Activated CD8-positive, alpha-beta T cell treated with anti-CD3 and anti-CD28 coated beads for 36 hours (primary cell): ENCODE measurements around the gene EXOC4. TPM values are rescaled to one million over a fixed set of nuclear protein-coding genes. Genes with fewer than 3 reads are reported as not detected.

Experiments
- ATAC-seq: fragments of 200-7000 bp; cut with Tn5 transposase; one replicate; pipeline ENCODE4 v1.10.0; 2021; ENCODE audit warnings: mild to moderate bottlenecking, moderate library complexity
- CTCF ChIA-PET: fragments of 350-600 bp; sonication (Branson Sonifier 250); formaldehyde crosslinking; loops from one replicate; lab custom pipeline; 2021; ENCODE audit warnings: antibody characterized with exemption; lab: Charles Lee
- POLR2A ChIA-PET: fragments of 350-600 bp; sonication (Branson Sonifier 250); formaldehyde crosslinking; loops from one replicate; lab custom pipeline; 2021; ENCODE audit warnings: antibody characterized with exemption; lab: Charles Lee
- DNase-seq: peaks from one replicate; pipeline ENCODE4 v3.0.0-alpha.2; 2020
- H3K27ac Mint-ChIP-seq: one replicate; pipeline ENCODE4 v1.8.0; 2021; ENCODE audit warnings: mild to moderate bottlenecking, mixed read lengths
- H3K27me3 Mint-ChIP-seq: one replicate; pipeline ENCODE4 v1.8.0; 2021; ENCODE audit warnings: mixed read lengths
- H3K36me3 Mint-ChIP-seq: one replicate; pipeline ENCODE4 v1.8.0; 2021; ENCODE audit warnings: low read depth, mixed read lengths
- H3K4me1 Mint-ChIP-seq: one replicate; pipeline ENCODE4 v1.8.0; 2021; ENCODE audit warnings: low read depth, mixed read lengths
- H3K4me3 Mint-ChIP-seq: one replicate; pipeline ENCODE4 v1.8.0; 2021; ENCODE audit warnings: mild to moderate bottlenecking, moderate library complexity, mixed read lengths
- H3K9me3 Mint-ChIP-seq: one replicate; pipeline ENCODE4 v1.8.0; 2021; ENCODE audit warnings: mixed read lengths
- CTCF ChIP-seq: fragments of 200-600 bp; IDR thresholded peaks from one replicate; pipeline ENCODE4 v1.8.0; 2022; ENCODE audit warnings: antibody characterized with exemption, mild to moderate bottlenecking
- intact Hi-C: fragments of 100-400 bp; cut with micrococcal nuclease; formaldehyde crosslinking; loops from one replicate; pipeline ENCODE4 v1.10.0; 2022
- total RNA-seq, 2 experiments: library from RNA; stranded (reverse); gene quantifications; one replicate each; pipeline ENCODE4 v1.2.3, GENCODE V29; 2021

EXOC4 gene
- total RNA-seq, 2 experiments from 2014 or later, result 54.1 to 61.7 TPM

- peaks cover 36% of the 10 kb centered on the region for H3K36me3 Mint-ChIP-seq
- ChIA-PET POLR2A (no interaction called here), CTCF (interaction anchor here (1.6 kb wide), 1 partner anchor 44 kb away, joined by 4 read pairs; no protein-coding TSS in a partner anchor)
- no peak for ATAC-seq
- H3K9me3 Mint-ChIP-seq, result no peaks in the 10 kb centered on the region
- no peak for DNase-seq
- intact Hi-C loops, result no loop called here
- no peak overlapping the region for H3K27ac Mint-ChIP-seq
- H3K4me1 Mint-ChIP-seq, result peaks cover 4% of the 10 kb centered on the region
- H3K27me3 Mint-ChIP-seq, result no peaks in the 10 kb centered on the region
- no peak overlapping the region for H3K4me3 Mint-ChIP-seq
- TF ChIP-seq CTCF, result no peak
Observed at GRCh38 chr7:133293384-133294160, 40.7 kb downstream of the EXOC4 start.

GRCh38 chr7:133294234-133294633 is 41.4 kb downstream of the EXOC4 start:
- POLR2A ChIA-PET, result no interaction called here
- ATAC-seq, result no peak
- Mint-ChIP-seq H3K27ac (no peak overlapping the region), H3K4me1 (peaks cover 4% of the 10 kb centered on the region), H3K36me3 (peaks cover 30% of the 10 kb centered on the region), H3K27me3 (no peaks in the 10 kb centered on the region), H3K4me3 (no peak overlapping the region), H3K9me3 (no peaks in the 10 kb centered on the region)
- TF ChIP-seq CTCF, result no peak
- CTCF ChIA-PET, result interaction anchor here (0.7 to 1.6 kb wide), 2 partner anchors 22 to 43 kb away, joined by 3 to 4 read pairs; no protein-coding TSS in a partner anchor
- DNase-seq, result no peak
- intact Hi-C loops, result no loop called here

GRCh38 chr7:133295484-133295883 is 42.6 kb downstream of the EXOC4 start:
- CTCF ChIA-PET, result interaction anchor here (1.4 kb wide), 1 partner anchor 12 kb away, joined by 3 read pairs; no protein-coding TSS in a partner anchor
- DNase-seq, result no peak
- POLR2A ChIA-PET, result no interaction called here
- Mint-ChIP-seq H3K36me3 (peaks cover 20% of the 10 kb centered on the region), H3K27ac (no peak overlapping the region), H3K27me3 (no peaks in the 10 kb centered on the region), H3K9me3 (no peaks in the 10 kb centered on the region), H3K4me1 (peaks cover 4% of the 10 kb centered on the region), H3K4me3 (no peak overlapping the region)
- no peak for TF ChIP-seq CTCF
- intact Hi-C loops, result no loop called here
- ATAC-seq, result no peak

GRCh38 chr7:133297093-133297492 is 44.2 kb downstream of the EXOC4 start:
- intact Hi-C loops, result no loop called here
- no peak overlapping the region for H3K4me3 Mint-ChIP-seq
- no peaks in the 10 kb centered on the region for H3K27me3 Mint-ChIP-seq
- ChIA-PET POLR2A (no interaction called here), CTCF (no interaction called here)
- ATAC-seq (no peak), DNase-seq (no peak)
- H3K36me3 Mint-ChIP-seq, result peaks cover 6% of the 10 kb centered on the region
- no peak for TF ChIP-seq CTCF
- H3K9me3 Mint-ChIP-seq, result no peaks in the 10 kb centered on the region
- no peaks in the 10 kb centered on the region for H3K4me1 Mint-ChIP-seq
- H3K27ac Mint-ChIP-seq, result no peak overlapping the region

GRCh38 chr7:133298080-133298479 is 45.2 kb downstream of the EXOC4 start:
- DNase-seq (no peak), ATAC-seq (no peak)
- intact Hi-C loops, result no loop called here
- ChIA-PET POLR2A (no interaction called here), CTCF (interaction anchor here (0.7 kb wide), 1 partner anchor 14 kb away, joined by 3 read pairs; no protein-coding TSS in a partner anchor)
- no peak for TF ChIP-seq CTCF
- H3K9me3 Mint-ChIP-seq, result no peaks in the 10 kb centered on the region
- H3K4me3 Mint-ChIP-seq, result no peak overlapping the region
- peaks cover 2% of the 10 kb centered on the region for H3K36me3 Mint-ChIP-seq
- H3K4me1 Mint-ChIP-seq, result no peaks in the 10 kb centered on the region
- H3K27ac Mint-ChIP-seq, result no peak overlapping the region
- H3K27me3 Mint-ChIP-seq, result no peaks in the 10 kb centered on the region
